NT2/D1 (cell line): ENCODE measurements around the gene CCDC3.

Experiments
- DNase-seq: peaks from one replicate; pipeline ENCODE4 v3.0.0-alpha.2; 2011; ENCODE audit warnings: low read depth, low spot score
- H3K27me3 ChIP-seq: 2 replicates; pipeline ENCODE4 v1.6.0; 2011; ENCODE audit warnings: mild to moderate bottlenecking; ENCODE audit not compliant: insufficient read length, insufficient read depth
- H3K36me3 ChIP-seq: 2 replicates; pipeline ENCODE4 v1.6.1; 2011; ENCODE audit warnings: mild to moderate bottlenecking, low read length, mixed read lengths; ENCODE audit not compliant: insufficient read depth, insufficient read length
- H3K4me1 ChIP-seq: 2 replicates; pipeline ENCODE4 v1.5.1; 2011; ENCODE audit not compliant: insufficient read depth, insufficient read length
- H3K4me3 ChIP-seq: 2 replicates; pipeline ENCODE4 v1.5.1; 2011; ENCODE audit warnings: low read depth; ENCODE audit not compliant: insufficient read length
- H3K9ac ChIP-seq: 2 replicates; pipeline ENCODE4 v1.6.0; 2011; ENCODE audit warnings: low read depth; ENCODE audit not compliant: insufficient read length
- H3K9me3 ChIP-seq: 2 replicates; pipeline ENCODE4 v1.5.1; 2011; ENCODE audit warnings: mild to moderate bottlenecking, low read length; ENCODE audit not compliant: insufficient read depth
- SUZ12 ChIP-seq: IDR thresholded peaks from 2 replicates; pipeline ENCODE4 v1.6.1; 2011; ENCODE audit not compliant: insufficient read length, insufficient read depth; ENCODE audit errors: extremely low read depth
- YY1 ChIP-seq: IDR thresholded peaks from 2 replicates; pipeline ENCODE4 v1.6.1; 2011; ENCODE audit not compliant: insufficient read length, insufficient read depth
- ZNF274 ChIP-seq: IDR thresholded peaks from 2 replicates; pipeline ENCODE4 v1.6.1; 2011; ENCODE audit warnings: mild to moderate bottlenecking, low read depth, low read length

Gene CCDC3

GRCh38 chr10:12898271-12898670, 103.2 kb downstream of the CCDC3 start:
- Histone ChIP-seq H3K9ac (no peak overlapping the region), H3K4me3 (no peak overlapping the region), H3K4me1 (no peaks in the 10 kb centered on the region), H3K36me3 (no peaks in the 10 kb centered on the region), H3K27me3 (no peaks in the 10 kb centered on the region), H3K9me3 (0 out of 2 replicates have a peak, but pooled peaks cover 2% of the 10 kb centered on the region)
- no peak for DNase-seq
- TF ChIP-seq YY1: no peak
- no peak for TF ChIP-seq SUZ12
- no peak for TF ChIP-seq ZNF274

- Histone ChIP-seq H3K9ac (no peak overlapping the region), H3K4me3 (no peak overlapping the region), H3K9me3 (peaks cover 12% of the 10 kb centered on the region; the same call in 1 of the 2 replicates), H3K27me3 (no peaks in the 10 kb centered on the region), H3K4me1 (no peaks in the 10 kb centered on the region), H3K36me3 (no peaks in the 10 kb centered on the region)
- DNase-seq: no peak
- TF ChIP-seq SUZ12: no peak
- no peak for TF ChIP-seq ZNF274
- no peak for TF ChIP-seq YY1
Measured at GRCh38 chr10:12897278-12897677, 104.2 kb downstream of the CCDC3 start.

GRCh38 chr10:12896251-12896650, 105.3 kb downstream of the CCDC3 start:
- Histone ChIP-seq H3K9ac (no peak overlapping the region), H3K4me1 (no peaks in the 10 kb centered on the region), H3K9me3 (peaks cover 14% of the 10 kb centered on the region; the same call in 1 of the 2 replicates)

GRCh38 chr10:12892924-12893323, 108.6 kb downstream of the CCDC3 start:
- Histone ChIP-seq H3K9me3 (peaks cover 14% of the 10 kb centered on the region; the same call in 1 of the 2 replicates), H3K4me1 (no peaks in the 10 kb centered on the region), H3K4me3 (no peak overlapping the region), H3K9ac (no peak overlapping the region), H3K36me3 (no peaks in the 10 kb centered on the region), H3K27me3 (no peaks in the 10 kb centered on the region)
- no peak for TF ChIP-seq ZNF274
- no peak for TF ChIP-seq YY1
- TF ChIP-seq SUZ12: no peak
- no peak for DNase-seq

More at GRCh38 chr10:12896251-12896650, 105.3 kb downstream of the CCDC3 start:
- Histone ChIP-seq H3K36me3 (no peaks in the 10 kb centered on the region), H3K4me3 (no peak overlapping the region), H3K27me3 (no peaks in the 10 kb centered on the region)
- DNase-seq: no peak
- no peak for TF ChIP-seq ZNF274
- TF ChIP-seq SUZ12: no peak
- TF ChIP-seq YY1: no peak

GRCh38 chr10:12890958-12891357, 110.6 kb downstream of the CCDC3 start:
- Histone ChIP-seq H3K4me1 (no peaks in the 10 kb centered on the region), H3K27me3 (no peaks in the 10 kb centered on the region), H3K9me3 (peaks cover 14% of the 10 kb centered on the region; the same call in 1 of the 2 replicates), H3K9ac (no peak overlapping the region), H3K4me3 (no peak overlapping the region), H3K36me3 (no peaks in the 10 kb centered on the region)
- no peak for DNase-seq
- no peak for TF ChIP-seq YY1
- TF ChIP-seq ZNF274: no peak
- no peak for TF ChIP-seq SUZ12

- H3K4me1 ChIP-seq: no peaks in the 10 kb centered on the region
- TF ChIP-seq YY1 (no peak), SUZ12 (no peak), ZNF274 (no peak)
- peaks cover 14% of the 10 kb centered on the region; the same call in 1 of the 2 replicates for H3K9me3 ChIP-seq
- no peaks in the 10 kb centered on the region for H3K27me3 ChIP-seq
- H3K36me3 ChIP-seq: no peaks in the 10 kb centered on the region
- no peak overlapping the region for H3K9ac ChIP-seq
- DNase-seq: no peak
- H3K4me3 ChIP-seq: no peak overlapping the region
Measured at GRCh38 chr10:12888470-12888869, 113.0 kb downstream of the CCDC3 start.

GRCh38 chr10:12887780-12888179, 113.7 kb downstream of the CCDC3 start:
- H3K27me3 ChIP-seq: no peaks in the 10 kb centered on the region
- H3K4me1 ChIP-seq: no peaks in the 10 kb centered on the region
- no peak for TF ChIP-seq ZNF274
- H3K9ac ChIP-seq: no peak overlapping the region
- peaks cover 7% of the 10 kb centered on the region; the same call in 1 of the 2 replicates for H3K9me3 ChIP-seq
- no peaks in the 10 kb centered on the region for H3K36me3 ChIP-seq
- no peak for DNase-seq
- H3K4me3 ChIP-seq: no peak overlapping the region
